ENCODE measurements around the gene TBX10.
"Not testable (repeated sequence)": the region's sequence is repeated elsewhere in the genome, so short reads cannot be mapped to it uniquely, and the experiment has no call there.

- TF ChIP-seq EZH2 (optimal IDR thresholded peaks at IDR 0.05; ENCODE audit: low read depth, low read length); CTCF (IDR thresholded peaks at IDR 0.05; ENCODE audit: low read length); EZH2phosphoT487 (IDR thresholded peaks at IDR 0.05; ENCODE audit: low read length): not testable (repeated sequence)
Measured at GRCh38 chr11:67626131-67626833, 13.3 kb downstream of the TBX10 start.
